M059J (cell line): ENCODE results near the gene LMAN2L. TPM values are rescaled to one million over a fixed set of nuclear protein-coding genes. Genes with fewer than 3 reads are reported as not detected.

ENCODE experiments used
- DNase-seq: peaks from one replicate; pipeline ENCODE4 v3.0.0-alpha.2; 2012; ENCODE audit warnings: low read depth
- total RNA-seq: library from RNA; depleted of rRNA; stranded (reverse); fragments of >200 nt; shearing (Covaris generic); gene quantifications from 2 replicates; pipeline ENCODE4 v1.2.3, GENCODE V29; 2014; rRNA removed

LMAN2L gene, protein sequence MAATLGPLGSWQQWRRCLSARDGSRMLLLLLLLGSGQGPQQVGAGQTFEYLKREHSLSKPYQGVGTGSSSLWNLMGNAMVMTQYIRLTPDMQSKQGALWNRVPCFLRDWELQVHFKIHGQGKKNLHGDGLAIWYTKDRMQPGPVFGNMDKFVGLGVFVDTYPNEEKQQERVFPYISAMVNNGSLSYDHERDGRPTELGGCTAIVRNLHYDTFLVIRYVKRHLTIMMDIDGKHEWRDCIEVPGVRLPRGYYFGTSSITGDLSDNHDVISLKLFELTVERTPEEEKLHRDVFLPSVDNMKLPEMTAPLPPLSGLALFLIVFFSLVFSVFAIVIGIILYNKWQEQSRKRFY
- total RNA-seq = 53.1 and 65.3 TPM in 2 replicates

DNA sequence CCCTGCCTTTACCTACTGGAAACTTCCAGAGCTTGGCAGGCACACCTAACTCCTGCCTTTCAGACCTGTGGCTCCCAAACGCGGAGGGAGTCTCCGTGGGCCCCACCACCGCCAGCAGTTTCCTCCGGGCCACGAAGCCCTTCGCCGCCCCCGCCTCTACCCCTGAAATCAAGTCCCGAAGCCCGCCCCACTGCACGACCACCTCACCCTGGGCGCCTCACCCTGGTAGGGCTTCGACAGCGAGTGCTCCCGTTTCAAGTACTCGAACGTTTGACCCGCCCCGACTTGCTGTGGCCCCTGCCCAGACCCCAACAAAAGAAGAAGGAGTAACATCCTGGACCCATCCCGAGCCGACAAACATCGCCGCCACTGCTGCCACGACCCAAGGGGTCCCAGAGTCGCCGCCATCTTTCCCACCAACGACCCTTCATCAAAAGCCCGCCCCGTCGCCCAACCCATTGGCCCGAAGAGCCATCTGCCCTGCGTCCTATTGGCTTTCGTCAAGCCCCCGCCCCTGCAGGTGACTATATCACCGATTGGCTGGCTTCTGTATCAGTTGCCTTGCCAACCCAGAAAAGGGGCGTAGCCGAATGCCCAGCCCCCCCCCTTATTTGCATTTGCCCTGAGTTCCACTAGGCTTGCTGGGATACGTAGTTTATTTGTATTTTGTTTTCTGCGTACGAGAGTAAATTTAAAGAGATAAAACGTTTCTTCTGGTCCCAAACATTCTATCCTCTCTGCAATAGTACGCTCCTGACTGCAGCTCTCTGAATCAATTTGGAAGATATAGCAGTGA is at the start of gene LMAN2L:
Gene LMAN2L, minus strand, starts transcription at position 432 of the 796 bp plus-strand sequence. Its CDS starts 24 bp downstream, at position 408.
- peak; percentile 97 for DNase-seq

- DNase-seq = no peak
Observed at GRCh38 chr2:96789245-96789617, 49.4 kb upstream of the LMAN2L start.

DNA sequence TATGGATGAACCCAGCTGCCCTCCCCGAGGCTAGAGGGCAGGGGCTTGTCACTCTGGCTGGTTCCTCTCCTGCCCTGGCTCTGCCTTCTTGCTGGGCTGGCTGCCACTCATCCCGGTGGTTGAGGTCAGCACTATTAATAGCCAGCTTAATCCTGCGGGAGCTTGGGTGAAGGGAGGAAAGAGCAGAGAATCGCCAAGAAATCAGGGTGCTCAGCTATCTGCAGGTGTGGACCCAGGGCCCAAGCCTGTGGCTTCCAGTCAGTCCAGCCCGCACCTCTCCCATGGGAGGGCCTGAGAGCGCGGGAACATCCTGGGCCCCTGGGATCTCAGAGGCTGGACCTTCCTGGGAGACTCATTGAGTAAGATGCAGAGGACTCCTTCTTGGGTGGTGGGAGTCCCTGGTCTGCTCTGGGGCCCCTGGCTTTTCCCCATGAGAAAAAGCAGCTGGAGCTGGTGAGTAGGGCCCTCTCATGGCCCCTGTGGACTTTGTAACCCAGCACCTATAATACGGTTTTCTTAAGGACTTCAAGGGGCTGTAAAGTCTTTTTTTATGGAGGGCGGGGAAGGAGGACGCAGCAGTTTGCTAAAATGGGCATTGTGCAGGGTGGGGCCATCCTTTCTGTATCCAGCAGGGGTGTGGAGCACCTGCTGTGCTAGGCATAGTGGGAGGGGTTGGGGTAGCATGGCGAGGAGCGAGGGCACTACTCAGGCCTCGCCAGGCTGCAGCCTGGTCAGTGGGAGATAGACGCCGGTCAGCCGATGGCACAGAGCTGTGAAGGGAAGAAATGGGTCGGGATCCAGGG is 48.8 kb upstream of the LMAN2L start:
- DNase-seq = peak; percentile 70

GRCh38 chr2:96787411-96787810 is 47.5 kb upstream of the LMAN2L start:
- peak; percentile 28 for DNase-seq

DNA sequence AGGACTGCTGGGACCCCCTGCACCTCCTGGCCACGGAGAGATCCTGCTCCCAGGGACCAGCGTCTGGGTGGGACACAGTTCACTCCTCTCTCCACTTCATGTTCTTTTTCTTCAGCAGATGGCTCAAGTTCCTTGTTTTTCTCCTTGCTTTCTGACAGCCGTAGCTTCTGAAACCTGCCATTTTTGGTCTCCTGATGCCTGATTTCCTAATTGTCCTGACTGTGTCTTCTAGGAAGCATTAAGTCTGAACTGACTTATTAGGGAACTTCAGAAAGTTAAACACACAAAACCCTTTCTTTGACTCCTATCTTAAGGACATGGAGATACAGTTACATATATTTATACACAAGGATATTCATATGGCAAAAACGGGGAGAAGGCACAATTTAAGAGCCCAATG is 43.5 kb upstream of the LMAN2L start:
- DNase-seq = no peak

- no peak for DNase-seq
Observed at GRCh38 chr2:96775160-96775559, 35.3 kb upstream of the LMAN2L start.

GRCh38 chr2:96773922-96774321 is 34.1 kb upstream of the LMAN2L start:
- DNase-seq = no peak

DNA sequence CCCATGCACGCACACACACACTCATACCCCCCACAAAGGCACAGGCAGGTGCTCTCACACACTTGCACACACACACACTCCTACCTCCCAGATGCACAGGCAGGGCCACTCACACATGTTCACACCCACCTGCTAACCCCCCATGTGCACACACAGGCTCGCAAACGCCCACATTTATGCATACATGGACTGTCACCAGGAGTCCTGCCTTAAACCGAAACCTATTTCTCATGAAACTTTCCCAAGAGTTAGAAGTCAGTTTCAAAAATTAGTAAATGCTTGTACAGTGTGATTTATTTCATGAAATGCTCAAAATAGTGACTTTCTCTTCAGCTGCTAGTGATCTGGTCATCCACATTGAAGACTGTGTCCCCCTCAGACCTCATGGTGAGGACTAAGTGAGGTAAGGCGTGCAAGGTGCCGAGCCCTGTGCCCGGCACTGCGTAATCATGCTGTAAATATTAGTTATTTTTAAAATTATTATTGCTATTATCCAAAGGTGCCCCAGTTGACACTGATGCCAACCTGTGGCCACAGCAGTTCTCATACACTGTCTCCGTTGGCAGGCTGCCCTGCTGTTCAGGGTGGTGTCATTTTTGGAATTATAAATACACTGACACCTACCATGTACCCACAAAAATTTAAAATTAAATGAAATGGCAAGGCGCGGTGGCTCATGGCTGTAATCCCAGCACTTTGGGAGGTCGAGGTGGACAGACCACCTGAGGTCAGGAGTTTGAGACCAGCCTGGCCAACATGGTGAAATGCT is 33.2 kb upstream of the LMAN2L start:
- no peak for DNase-seq

GRCh38 chr2:96771796-96772618 is 32.1 kb upstream of the LMAN2L start:
- DNase-seq = no peak

DNA sequence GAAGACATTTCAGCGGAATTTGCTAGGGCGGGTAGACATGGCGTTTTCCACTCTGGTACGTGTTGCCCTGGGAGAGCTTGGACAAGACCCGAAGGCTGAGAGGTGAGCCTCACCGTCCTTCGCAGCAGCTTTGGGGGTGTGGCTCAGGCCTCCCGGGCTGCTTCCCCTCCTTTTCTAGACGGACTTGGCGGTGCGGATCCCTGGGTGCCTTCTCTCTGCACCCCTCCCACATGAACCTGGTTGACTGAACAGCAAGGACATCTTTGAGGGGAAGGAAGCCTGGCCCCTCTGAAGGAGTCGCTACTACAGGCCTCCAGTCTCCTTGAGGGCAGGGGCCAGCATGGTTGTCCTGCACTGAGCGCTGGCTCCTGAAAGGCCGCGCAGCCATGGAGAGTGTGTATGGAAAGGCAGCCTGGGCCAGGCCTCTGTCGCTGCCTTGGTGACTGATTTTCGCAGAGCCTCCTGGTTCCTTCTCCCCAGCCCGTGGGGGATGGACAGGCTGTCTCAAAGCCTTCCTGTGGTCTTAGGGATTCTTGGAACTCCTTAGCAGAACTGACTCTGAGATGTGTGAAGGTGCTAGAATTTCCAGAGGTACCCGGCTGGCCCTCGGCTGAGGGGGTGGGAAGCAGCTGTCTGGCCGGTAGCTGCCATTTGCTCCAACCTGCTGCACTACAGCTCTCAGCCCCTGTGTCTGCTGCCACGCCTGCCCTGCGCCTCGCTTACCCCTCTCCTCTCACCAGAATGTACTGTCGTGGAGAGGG is 30.8 kb upstream of the LMAN2L start:
- DNase-seq = no peak

GRCh38 chr2:96769814-96770213 is 29.9 kb upstream of the LMAN2L start:
- no peak for DNase-seq

DNA sequence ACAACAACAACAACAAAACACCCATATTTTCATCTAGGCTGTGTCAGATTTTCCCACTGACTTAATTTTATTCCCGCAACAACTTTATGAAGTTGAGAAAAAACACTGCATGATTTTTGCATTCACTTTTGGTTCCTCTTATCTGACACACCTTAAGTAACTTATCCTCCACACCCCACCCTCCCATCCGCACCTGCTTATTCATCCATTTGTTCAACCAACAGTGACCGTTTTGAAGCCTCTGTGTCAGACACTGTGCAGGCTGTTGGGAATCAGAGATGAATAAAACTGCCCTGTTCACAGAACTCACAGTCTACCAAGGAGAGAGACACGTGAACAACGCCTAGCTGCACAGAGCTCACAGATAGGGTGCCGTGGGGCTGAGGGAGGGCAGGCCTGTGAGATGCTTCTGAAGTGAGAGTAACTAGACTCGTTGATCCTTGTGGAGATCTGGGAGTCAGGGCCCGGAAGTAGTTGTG is 28.3 kb upstream of the LMAN2L start:
- DNase-seq = no peak

DNA sequence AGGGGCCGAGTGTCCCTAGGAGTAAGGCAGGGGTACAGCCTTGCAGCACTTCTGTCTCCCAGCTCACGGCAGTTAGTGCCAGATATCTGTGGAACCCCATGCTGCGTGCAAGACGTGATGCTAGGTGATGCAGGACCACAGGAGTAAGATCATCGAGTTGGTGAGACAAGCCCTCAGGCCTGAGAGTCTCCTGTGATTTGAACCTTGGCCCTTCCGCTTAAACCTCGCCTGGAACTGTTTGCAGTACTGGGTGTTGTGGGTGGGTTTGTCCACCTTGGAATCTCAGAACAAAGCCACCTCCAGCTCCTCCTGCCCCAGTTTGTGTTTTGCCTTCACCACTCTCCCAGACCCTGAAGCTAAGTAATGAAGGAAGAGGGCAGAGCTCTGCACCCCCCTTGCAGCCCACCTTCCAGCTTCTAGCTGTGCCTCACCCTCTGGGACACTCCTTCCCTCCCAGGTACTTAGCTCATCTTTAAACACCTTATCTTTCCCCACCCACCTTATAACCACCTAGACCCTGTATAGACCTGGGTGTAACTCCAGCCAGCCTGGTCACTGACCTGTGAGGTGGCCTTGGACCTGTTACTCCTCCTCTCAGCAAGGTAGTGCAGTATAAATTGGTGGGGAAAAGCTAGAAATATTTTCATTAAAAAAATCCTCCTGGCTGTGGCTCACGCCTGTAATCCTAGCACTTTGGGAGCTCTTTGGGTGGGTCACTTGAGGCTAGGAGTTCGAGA is 27.4 kb upstream of the LMAN2L start:
- no peak for DNase-seq

- no peak for DNase-seq
Observed at GRCh38 chr2:96764253-96764637, 24.4 kb upstream of the LMAN2L start.

GRCh38 chr2:96763511-96764252 is 23.8 kb upstream of the LMAN2L start:
- DNase-seq = no peak

GRCh38 chr2:96762529-96763311 is 22.9 kb upstream of the LMAN2L start:
- peak; percentile 13 for DNase-seq
